ENCODE results near the gene CYRIA.

GRCh38 chr2:16650287-16651249 is 15.1 kb downstream of the CYRIA start:
- no peak for TF ChIP-seq CTCF (IDR thresholded peaks at IDR 0.05)
- no peak for TF ChIP-seq POLR2A (IDR thresholded peaks at IDR 0.05)
